Measurements from ENCODE around the gene EPX.

- no peak for TF ChIP-seq CTCF (tag by site-specific recombination; IDR thresholded peaks at IDR 0.05)
- TF ChIP-seq ZBTB26 (tag by site-specific recombination; optimal IDR thresholded peaks at IDR 0.05): no peak
- no peak for TF ChIP-seq PRDM2 (tag by site-specific recombination; IDR thresholded peaks at IDR 0.05; ENCODE audit: borderline replicate concordance)
- no peak for TF ChIP-seq PBX3 (CRISPR knock-in tag; IDR thresholded peaks at IDR 0.05)
- TF ChIP-seq MEIS1 (CRISPR knock-in tag; IDR thresholded peaks at IDR 0.05; ENCODE audit: borderline replicate concordance): no peak
- no peak for TF ChIP-seq ZNF341 (tag by site-specific recombination; IDR thresholded peaks at IDR 0.05; ENCODE audit: low read depth)
- no peak for TF ChIP-seq REPIN1 (tag by site-specific recombination; IDR thresholded peaks at IDR 0.05; ENCODE audit: low read depth)
- TF ChIP-seq ZNF133 (tag by site-specific recombination; IDR thresholded peaks at IDR 0.05): no peak
- no peak for TF ChIP-seq REST (tag by site-specific recombination; IDR thresholded peaks at IDR 0.05)
- TF ChIP-seq ZNF121 (tag by site-specific recombination; IDR thresholded peaks at IDR 0.05): no peak
- no peak for TF ChIP-seq GFI1B (tag by site-specific recombination; IDR thresholded peaks at IDR 0.05)
- TF ChIP-seq ZNF530 (tag by site-specific recombination; IDR thresholded peaks at IDR 0.05; ENCODE audit: low read depth): no peak
Measured at GRCh38 chr17:58248955-58249269, 56.4 kb downstream of the EPX start.
